ENCODE data around the gene UNG.

DNA sequence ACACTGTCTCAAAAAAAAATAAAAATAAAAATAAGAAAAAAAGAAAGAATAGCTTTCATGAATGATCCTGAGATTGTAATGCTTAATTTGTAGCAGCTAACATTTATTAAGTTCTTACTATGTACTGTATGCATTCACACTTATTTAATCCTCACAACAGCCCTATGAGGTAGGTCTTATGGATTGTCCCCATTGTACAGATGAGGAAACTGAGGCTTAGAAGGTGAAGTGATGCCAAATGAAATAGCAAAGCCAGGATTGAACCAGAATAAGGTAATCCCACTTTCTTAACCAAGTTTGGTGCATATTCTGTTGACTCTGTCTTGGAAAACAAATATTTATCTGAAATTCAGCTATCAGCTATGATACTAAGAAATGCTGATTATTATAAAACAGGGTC, 42.9 kb upstream of the UNG start:
- TF ChIP-seq POLR2A (IDR thresholded peaks at IDR 0.05), result no peak
- TF ChIP-seq, protein P1, sequence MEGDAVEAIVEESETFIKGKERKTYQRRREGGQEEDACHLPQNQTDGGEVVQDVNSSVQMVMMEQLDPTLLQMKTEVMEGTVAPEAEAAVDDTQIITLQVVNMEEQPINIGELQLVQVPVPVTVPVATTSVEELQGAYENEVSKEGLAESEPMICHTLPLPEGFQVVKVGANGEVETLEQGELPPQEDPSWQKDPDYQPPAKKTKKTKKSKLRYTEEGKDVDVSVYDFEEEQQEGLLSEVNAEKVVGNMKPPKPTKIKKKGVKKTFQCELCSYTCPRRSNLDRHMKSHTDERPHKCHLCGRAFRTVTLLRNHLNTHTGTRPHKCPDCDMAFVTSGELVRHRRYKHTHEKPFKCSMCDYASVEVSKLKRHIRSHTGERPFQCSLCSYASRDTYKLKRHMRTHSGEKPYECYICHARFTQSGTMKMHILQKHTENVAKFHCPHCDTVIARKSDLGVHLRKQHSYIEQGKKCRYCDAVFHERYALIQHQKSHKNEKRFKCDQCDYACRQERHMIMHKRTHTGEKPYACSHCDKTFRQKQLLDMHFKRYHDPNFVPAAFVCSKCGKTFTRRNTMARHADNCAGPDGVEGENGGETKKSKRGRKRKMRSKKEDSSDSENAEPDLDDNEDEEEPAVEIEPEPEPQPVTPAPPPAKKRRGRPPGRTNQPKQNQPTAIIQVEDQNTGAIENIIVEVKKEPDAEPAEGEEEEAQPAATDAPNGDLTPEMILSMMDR (IDR thresholded peaks at IDR 0.05), result no peak

Measured in stomach (tissue), 4 donors.